ENCODE data around the gene ROR1.

Gene ROR1

DNA sequence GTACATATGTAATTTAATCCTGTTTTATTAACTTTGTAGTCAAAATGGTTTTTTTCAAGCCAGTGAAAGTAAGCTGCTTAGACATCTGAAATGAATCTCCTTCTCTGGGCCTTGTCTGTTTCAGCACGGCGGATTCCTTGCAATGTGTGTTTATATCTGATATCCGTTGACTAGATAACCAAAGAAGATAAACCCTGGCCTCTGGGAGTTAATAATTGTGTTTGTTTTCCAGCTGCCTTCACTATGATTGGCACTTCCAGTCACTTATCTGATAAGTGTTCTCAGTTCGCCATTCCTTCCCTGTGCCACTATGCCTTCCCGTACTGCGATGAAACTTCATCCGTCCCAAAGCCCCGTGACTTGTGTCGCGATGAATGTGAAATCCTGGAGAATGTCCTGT lies 366.1 kb downstream of the ROR1 start:
- H3K36me3 ChIP-seq (replicated peaks) = no peaks in the 10 kb centered on the region
- in situ Hi-C loops (cut with MboI; ENCODE audit: low sequenced_read_pairs) = loop anchor here (10.0 kb wide), 1 partner anchor 525 kb away; no protein-coding TSS in a partner anchor
- H3K27me3 ChIP-seq (ENCODE audit: low read depth) = peaks cover 4% of the 10 kb centered on the region; the same call in 1 of the 2 replicates
- no peak for DNase-seq (ENCODE audit: low spot score in 2 of 2)
- no peak overlapping the region for H3K4me3 ChIP-seq
- no peaks in the 10 kb centered on the region for H3K9me3 ChIP-seq
- H3K4me1 ChIP-seq = no peaks in the 10 kb centered on the region

DNA sequence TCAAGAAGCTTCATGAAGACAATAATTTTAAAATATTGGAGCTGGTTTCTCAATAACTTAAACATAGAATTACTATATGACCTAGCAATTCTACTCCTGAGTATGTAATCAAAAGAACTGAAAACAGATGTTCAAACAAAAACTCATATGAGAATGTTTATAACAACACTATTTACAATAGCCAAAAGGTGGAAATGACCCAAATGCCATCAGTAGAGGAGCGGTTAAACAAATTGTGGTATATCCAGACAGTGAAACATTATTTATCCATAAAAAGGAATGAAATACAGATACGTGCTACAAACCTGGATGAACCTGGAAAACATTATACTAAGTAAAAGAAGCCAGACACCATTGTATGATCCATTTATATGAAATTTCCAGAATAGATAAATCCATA lies 366.8 kb downstream of the ROR1 start:
- Histone ChIP-seq H3K9me3 (no peaks in the 10 kb centered on the region), H3K4me3 (no peak overlapping the region), H3K4me1 (no peaks in the 10 kb centered on the region), H3K36me3 (replicated peaks) (no peaks in the 10 kb centered on the region), H3K27me3 (ENCODE audit: low read depth) (no peaks in the 10 kb centered on the region; the same call in 1 of the 2 replicates)
- in situ Hi-C loops (cut with MboI; ENCODE audit: low sequenced_read_pairs) = loop anchor here (10.0 kb wide), 1 partner anchor 526 kb away; no protein-coding TSS in a partner anchor
- no peak for DNase-seq (ENCODE audit: low spot score in 2 of 2)

DNA sequence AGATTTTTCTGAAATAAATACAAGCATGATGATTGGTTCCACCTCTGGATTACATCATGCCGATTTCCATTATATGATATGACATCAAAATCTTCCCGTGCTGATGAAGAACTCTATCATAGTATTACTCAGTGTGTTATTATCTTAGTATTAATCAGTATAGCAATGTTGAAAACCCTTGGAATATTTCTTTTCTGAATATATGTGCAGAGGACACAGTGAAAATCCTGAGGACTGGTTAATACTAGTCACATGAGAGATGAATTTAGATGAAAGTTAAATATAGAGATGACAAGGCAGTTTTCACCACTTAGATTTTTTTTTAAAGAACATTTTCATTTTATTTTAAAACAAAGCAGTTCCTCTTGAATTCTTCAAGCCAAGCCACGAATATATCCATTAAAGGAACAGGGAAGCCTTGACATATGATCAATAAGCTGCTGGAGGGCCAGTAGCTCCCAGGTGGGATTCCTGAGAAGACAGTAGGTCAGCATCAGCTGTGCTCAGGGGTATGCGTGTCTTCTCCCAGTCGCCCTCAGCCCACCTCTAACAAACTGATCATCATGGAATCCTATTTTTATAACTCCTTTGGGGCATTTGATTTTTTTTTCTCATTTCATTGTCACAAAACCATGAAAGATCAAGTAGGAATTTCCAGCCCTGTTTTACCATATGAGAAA lies 373.4 kb downstream of the ROR1 start:
- H3K27me3 ChIP-seq (ENCODE audit: low read depth) = peaks cover 15% of the 10 kb centered on the region
- no peaks in the 10 kb centered on the region for H3K4me1 ChIP-seq
- H3K36me3 ChIP-seq (replicated peaks) = no peaks in the 10 kb centered on the region
- in situ Hi-C loops (cut with MboI; ENCODE audit: low sequenced_read_pairs) = loop anchor here (10.0 kb wide), 1 partner anchor 532 kb away; no protein-coding TSS in a partner anchor
- H3K4me3 ChIP-seq = no peak overlapping the region
- no peak for DNase-seq (ENCODE audit: low spot score in 2 of 2)
- H3K9me3 ChIP-seq = no peaks in the 10 kb centered on the region

DNA sequence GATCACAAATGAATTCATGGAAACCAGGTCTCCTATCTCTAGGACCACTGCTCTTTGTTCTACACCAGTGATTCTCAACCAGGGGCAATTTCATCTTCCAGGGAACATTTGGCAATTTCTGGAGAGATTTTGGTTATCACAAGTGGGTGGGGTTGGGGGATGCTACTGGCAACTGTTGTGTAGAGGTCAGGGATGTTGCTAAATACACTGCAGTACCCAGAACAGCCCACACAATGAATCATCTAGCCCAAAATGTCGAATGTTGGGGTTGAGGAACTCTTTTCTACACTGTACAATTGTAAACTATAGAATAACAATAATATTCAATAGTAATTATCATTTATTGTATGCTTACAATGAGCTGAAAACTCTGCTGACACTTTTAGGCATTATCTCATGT lies 373.9 kb downstream of the ROR1 start:
- DNase-seq (ENCODE audit: low spot score in 2 of 2) = no peak
- in situ Hi-C loops (cut with MboI; ENCODE audit: low sequenced_read_pairs) = loop anchor here (10.0 kb wide), 1 partner anchor 533 kb away; no protein-coding TSS in a partner anchor
- Histone ChIP-seq H3K36me3 (replicated peaks) (no peaks in the 10 kb centered on the region), H3K27me3 (ENCODE audit: low read depth) (peaks cover 19% of the 10 kb centered on the region), H3K9me3 (no peaks in the 10 kb centered on the region), H3K4me3 (no peak overlapping the region), H3K4me1 (no peaks in the 10 kb centered on the region)

DNA sequence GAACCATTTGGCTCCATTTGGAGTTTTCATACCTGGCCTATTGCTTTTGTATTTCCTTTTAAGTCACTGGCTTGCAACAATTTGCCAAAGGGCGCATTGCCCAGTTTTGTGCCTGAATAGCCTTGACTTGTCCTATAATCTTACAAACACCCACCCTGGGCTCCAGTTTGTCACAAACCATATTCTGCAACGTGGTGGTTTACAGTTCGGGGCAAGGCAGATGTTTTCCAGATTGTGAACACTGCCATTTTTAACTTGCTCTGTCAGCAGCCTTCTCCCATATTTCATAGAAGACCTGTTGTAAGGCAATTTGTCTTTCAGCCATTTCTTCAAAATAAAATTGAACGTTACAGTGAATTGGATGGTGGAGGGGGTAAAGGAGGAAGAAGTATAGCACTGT lies 376.4 kb downstream of the ROR1 start:
- Histone ChIP-seq H3K27me3 (ENCODE audit: low read depth) (peaks cover 24% of the 10 kb centered on the region), H3K4me1 (no peaks in the 10 kb centered on the region), H3K36me3 (replicated peaks) (no peaks in the 10 kb centered on the region), H3K4me3 (no peak overlapping the region), H3K9me3 (no peaks in the 10 kb centered on the region)
- in situ Hi-C loops (cut with MboI; ENCODE audit: low sequenced_read_pairs) = no loop called here
- DNase-seq (ENCODE audit: low spot score in 2 of 2) = no peak

DNA sequence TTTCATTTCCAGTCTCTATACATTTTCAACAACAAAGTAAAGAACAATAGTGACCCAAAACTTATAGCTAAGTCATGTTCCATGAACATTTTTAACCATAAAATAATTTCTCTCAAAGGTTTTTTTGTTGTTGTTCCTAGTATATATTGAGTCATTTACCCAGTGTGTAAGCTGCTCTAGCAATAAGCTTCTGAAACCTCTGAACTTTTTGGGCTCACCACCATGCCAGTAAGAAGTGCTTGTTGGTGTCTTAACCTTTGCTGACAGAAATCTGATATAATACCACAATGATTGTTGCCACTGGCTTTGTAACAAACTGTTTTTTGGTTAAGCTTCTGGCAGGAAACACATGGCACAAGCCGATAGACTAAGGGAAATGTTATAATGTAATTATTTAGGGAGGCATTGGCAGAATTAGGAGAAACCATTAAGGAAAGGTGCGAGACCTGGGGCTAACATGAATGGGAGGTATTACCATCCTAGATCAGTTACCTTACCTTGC lies 377.0 kb downstream of the ROR1 start:
- DNase-seq (ENCODE audit: low spot score in 2 of 2) = no peak
- peaks cover 24% of the 10 kb centered on the region for H3K27me3 ChIP-seq (ENCODE audit: low read depth)
- H3K4me3 ChIP-seq = no peak overlapping the region
- no peaks in the 10 kb centered on the region for H3K36me3 ChIP-seq (replicated peaks)
- in situ Hi-C loops (cut with MboI; ENCODE audit: low sequenced_read_pairs) = no loop called here
- no peaks in the 10 kb centered on the region for H3K4me1 ChIP-seq
- no peaks in the 10 kb centered on the region for H3K9me3 ChIP-seq

DNA sequence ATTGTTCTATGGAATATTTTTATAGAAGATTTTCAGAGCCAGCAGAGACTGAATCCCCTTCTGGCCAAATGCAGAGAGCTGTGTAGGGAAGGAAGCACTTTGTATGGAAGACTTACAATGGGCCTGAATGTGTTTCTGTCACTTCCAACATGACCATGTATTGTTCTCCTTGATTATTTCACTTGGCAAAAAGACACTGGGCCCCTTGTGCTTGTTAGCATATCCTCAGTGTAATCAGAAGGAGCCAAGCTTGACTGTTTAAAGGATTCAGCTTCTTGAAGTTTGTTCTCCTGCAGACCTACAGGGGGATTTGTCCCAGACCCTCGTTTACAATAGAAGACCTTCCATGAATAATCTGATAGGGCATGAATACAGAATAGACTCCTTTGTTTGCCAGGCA lies 381.5 kb downstream of the ROR1 start:
- H3K4me1 ChIP-seq = no peaks in the 10 kb centered on the region
- H3K36me3 ChIP-seq (replicated peaks) = no peaks in the 10 kb centered on the region
- DNase-seq (ENCODE audit: low spot score in 2 of 2) = no peak
- in situ Hi-C loops (cut with MboI; ENCODE audit: low sequenced_read_pairs) = no loop called here
- no peaks in the 10 kb centered on the region for H3K9me3 ChIP-seq
- H3K4me3 ChIP-seq = no peak overlapping the region
- peaks cover 18% of the 10 kb centered on the region for H3K27me3 ChIP-seq (ENCODE audit: low read depth)

DNA sequence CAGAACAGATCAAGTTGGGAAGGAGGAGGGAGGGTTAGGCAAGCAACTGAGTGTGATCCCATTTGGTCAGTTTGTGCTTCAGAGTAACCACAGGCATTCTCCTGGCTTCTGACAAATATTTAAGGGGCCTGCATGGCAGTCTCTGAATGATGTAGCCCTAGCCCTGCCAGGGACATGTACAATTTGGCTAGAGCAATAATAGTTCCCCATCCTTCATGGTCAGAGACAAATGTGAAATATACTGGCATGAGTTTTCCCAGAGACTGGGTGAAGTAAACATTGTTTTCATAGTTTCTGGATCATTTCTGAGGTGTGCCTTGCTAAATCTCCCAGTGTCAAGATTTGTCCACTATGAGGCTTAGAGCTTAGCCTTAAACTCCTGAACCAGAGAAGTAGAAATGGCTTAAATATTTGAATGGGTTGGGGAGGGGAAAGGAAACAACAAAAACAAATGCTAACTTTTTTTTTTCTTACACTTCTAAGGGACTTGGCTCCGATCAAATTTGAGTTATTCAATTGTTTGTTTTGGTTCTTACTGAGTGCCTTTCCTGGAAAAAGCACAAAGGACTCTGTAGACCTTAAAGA lies 387.6 kb downstream of the ROR1 start:
- H3K4me1 ChIP-seq = peaks cover 3% of the 10 kb centered on the region; the same call in 1 of the 2 replicates
- no peaks in the 10 kb centered on the region for H3K36me3 ChIP-seq (replicated peaks)
- no peak for DNase-seq (ENCODE audit: low spot score in 2 of 2)
- in situ Hi-C loops (cut with MboI; ENCODE audit: low sequenced_read_pairs) = no loop called here
- no peaks in the 10 kb centered on the region for H3K9me3 ChIP-seq
- H3K27me3 ChIP-seq (ENCODE audit: low read depth) = peaks cover 22% of the 10 kb centered on the region
- no peak overlapping the region for H3K4me3 ChIP-seq

DNA sequence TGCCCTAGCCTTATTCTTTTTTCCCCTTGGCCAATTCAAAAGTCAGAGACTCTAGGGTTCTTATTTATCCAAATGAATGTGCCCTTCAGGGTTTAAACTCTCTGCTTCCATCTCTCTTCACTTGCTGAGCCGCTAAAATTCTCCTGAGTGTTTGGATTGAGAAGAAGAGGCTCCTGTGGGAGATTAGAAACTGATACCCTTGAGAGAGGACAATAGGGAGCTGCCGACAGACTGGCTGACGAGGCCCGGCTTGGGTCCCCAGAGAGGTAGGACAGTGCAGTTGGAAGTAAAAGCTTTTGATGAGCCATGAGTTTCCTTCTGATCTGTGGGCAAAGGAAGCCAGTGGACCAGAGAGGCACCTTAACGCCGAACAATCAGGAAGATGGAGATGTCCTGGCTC lies 388.3 kb downstream of the ROR1 start:
- no peak for DNase-seq (ENCODE audit: low spot score in 2 of 2)
- H3K36me3 ChIP-seq (replicated peaks) = no peaks in the 10 kb centered on the region
- peaks cover 3% of the 10 kb centered on the region; the same call in 1 of the 2 replicates for H3K4me1 ChIP-seq
- H3K4me3 ChIP-seq = no peak overlapping the region
- in situ Hi-C loops (cut with MboI; ENCODE audit: low sequenced_read_pairs) = no loop called here
- H3K9me3 ChIP-seq = no peaks in the 10 kb centered on the region
- H3K27me3 ChIP-seq (ENCODE audit: low read depth) = peaks cover 22% of the 10 kb centered on the region

DNA sequence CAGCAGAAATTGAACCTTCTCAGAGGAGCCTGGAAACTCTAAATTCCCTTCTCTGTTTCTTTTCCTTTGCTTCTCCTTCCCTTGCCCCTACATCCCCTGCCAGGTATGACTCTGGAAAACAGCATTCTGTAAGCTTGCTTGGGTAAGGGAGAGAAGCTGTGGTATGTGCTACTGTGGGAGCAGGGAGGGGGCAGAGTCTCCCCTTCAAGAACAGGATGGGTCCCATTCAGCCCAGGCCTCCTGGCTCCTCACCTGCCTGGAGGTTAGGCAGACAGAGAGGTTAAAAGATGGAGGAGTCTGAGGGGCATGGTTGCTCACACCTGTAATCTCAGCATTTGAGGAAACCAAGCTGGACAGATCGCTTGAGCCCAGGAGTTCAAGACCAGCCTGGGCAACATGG lies 389.0 kb downstream of the ROR1 start:
- H3K4me1 ChIP-seq = peaks cover 3% of the 10 kb centered on the region; the same call in 1 of the 2 replicates
- peaks cover 19% of the 10 kb centered on the region for H3K27me3 ChIP-seq (ENCODE audit: low read depth)
- H3K9me3 ChIP-seq = no peaks in the 10 kb centered on the region
- H3K36me3 ChIP-seq (replicated peaks) = no peaks in the 10 kb centered on the region
- DNase-seq (ENCODE audit: low spot score in 2 of 2) = no peak
- in situ Hi-C loops (cut with MboI; ENCODE audit: low sequenced_read_pairs) = no loop called here
- H3K4me3 ChIP-seq = no peak overlapping the region

DNA sequence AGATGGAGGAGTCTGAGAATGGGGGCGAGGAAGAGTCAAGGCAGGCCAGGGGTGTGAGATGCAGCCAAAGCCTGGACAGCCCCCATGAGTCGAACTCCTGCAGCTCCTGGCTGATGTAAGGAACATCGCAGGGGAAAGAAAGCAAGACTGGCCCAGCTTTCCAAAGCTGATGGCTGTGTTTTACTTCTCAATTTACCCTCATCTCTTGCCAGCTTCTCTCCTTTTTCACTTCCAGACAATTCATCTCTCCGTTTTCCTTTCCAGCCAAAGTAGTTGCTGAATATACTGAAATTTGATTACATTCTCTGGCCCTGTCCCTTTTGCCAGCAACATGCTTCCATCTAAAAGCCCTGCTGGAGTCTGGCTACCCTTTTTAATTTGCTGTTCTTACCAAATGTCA lies 389.6 kb downstream of the ROR1 start:
- DNase-seq (ENCODE audit: low spot score in 2 of 2) = no peak
- Histone ChIP-seq H3K4me3 (no peak overlapping the region), H3K27me3 (ENCODE audit: low read depth) (peaks cover 19% of the 10 kb centered on the region), H3K36me3 (replicated peaks) (no peaks in the 10 kb centered on the region), H3K4me1 (peaks cover 3% of the 10 kb centered on the region; the same call in 1 of the 2 replicates), H3K9me3 (no peaks in the 10 kb centered on the region)
- in situ Hi-C loops (cut with MboI; ENCODE audit: low sequenced_read_pairs) = no loop called here

DNA sequence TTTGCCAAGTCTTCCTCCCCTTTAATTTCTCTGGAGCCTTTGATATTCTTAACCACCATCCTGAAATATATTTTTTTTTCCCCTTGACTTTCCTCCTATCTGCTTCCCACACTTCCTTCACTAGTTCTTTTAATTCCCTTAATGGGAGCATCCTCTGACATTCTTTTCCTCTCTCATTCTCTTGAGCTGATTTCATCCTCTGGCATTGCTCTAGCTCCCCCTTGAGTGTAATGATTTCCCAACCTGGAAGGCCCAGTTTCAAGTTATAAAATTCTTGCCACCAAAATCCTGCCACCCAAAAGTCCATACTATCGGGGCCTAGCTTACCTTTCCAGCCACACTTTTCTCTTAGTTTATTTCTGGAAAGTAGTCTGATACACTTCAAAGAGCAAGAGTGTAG lies 390.2 kb downstream of the ROR1 start:
- H3K4me1 ChIP-seq = peaks cover 3% of the 10 kb centered on the region; the same call in 1 of the 2 replicates
- H3K27me3 ChIP-seq (ENCODE audit: low read depth) = peaks cover 19% of the 10 kb centered on the region
- in situ Hi-C loops (cut with MboI; ENCODE audit: low sequenced_read_pairs) = no loop called here
- no peak for DNase-seq (ENCODE audit: low spot score in 2 of 2)
- no peaks in the 10 kb centered on the region for H3K36me3 ChIP-seq (replicated peaks)
- H3K9me3 ChIP-seq = no peaks in the 10 kb centered on the region
- H3K4me3 ChIP-seq = no peak overlapping the region

DNA sequence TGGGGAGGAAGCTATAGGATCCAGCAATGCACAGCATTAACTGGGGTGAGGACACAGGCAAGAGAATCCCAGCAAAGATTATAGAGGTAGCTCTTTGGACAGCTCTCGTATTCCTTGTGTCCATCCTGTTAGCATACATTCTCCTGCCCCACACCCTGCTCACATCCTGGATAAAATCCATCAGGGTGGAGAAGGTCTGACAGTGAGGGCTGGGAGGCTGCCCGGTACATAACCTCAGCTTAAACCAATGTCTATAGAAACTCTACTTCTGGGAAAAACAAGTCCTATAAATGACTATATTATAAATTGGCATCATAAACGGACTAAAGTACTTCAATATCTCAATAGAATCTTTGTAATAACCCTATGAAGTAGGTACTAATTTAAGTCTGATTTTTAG lies 392.8 kb downstream of the ROR1 start:
- H3K4me3 ChIP-seq = no peak overlapping the region
- DNase-seq (ENCODE audit: low spot score in 2 of 2) = no peak
- H3K36me3 ChIP-seq (replicated peaks) = no peaks in the 10 kb centered on the region
- in situ Hi-C loops (cut with MboI; ENCODE audit: low sequenced_read_pairs) = no loop called here
- H3K4me1 ChIP-seq = no peaks in the 10 kb centered on the region; the same call in 1 of the 2 replicates
- no peaks in the 10 kb centered on the region; the same call in 1 of the 2 replicates for H3K9me3 ChIP-seq
- peaks cover 16% of the 10 kb centered on the region for H3K27me3 ChIP-seq (ENCODE audit: low read depth)

DNA sequence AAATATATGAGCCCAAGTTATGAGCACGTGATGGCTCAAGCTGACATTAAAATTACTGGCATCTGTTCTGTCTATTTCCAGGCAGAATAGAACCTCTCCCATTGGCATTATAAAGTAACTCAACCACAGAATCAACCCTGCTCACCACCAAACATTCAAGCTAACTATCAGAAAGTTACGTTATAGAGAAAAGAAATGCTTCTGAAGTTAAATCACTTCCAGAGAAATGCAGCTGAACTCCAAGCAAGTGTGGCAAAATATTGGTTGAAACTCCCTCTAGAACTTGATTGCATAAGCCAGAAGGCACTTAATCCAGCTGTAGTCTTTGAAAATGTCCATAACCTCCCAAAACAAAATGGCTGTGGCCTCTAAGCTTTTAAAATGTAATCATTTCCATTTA lies 393.4 kb downstream of the ROR1 start:
- no peak for DNase-seq (ENCODE audit: low spot score in 2 of 2)
- peaks cover 2% of the 10 kb centered on the region; the same call in 1 of the 2 replicates for H3K4me1 ChIP-seq
- peaks cover 17% of the 10 kb centered on the region for H3K27me3 ChIP-seq (ENCODE audit: low read depth)
- no peak overlapping the region for H3K4me3 ChIP-seq
- no peaks in the 10 kb centered on the region; the same call in 1 of the 2 replicates for H3K9me3 ChIP-seq
- no peaks in the 10 kb centered on the region for H3K36me3 ChIP-seq (replicated peaks)
- in situ Hi-C loops (cut with MboI; ENCODE audit: low sequenced_read_pairs) = no loop called here

Data from HAP-1 (cell line).